Thyroid gland (tissue), 4 donors: ENCODE measurements around the gene AAK1. TPM values are rescaled to one million over a fixed set of nuclear protein-coding genes. Genes with fewer than 3 reads are reported as not detected.
A peak's percentile ranks its signal among the peaks of the same experiment; 100 is the strongest.

Experiments used
- DNase-seq, 2 donors: peaks; one replicate each; pipeline ENCODE4 v3.0.0-alpha.2; 2019
- H3K27ac ChIP-seq, 3 donors: fragments of 200-600 bp; sonication (generic); 1 replicate in 2 of 3; 2 replicates in 1 of 3; pipeline ENCODE4 v1.5.1; 2016 to 2019; ENCODE audit warnings: mild to moderate bottlenecking in 1 of 3, moderate library complexity in 1 of 3
- H3K27me3 ChIP-seq: fragments of 200-600 bp; sonication (generic); one replicate; pipeline ENCODE4 v1.5.1; 2019
- H3K36me3 ChIP-seq, 2 donors: fragments of 200-600 bp; sonication (generic); one replicate each; pipeline ENCODE4 v1.5.1; 2016 to 2019
- H3K4me1 ChIP-seq, 2 donors: fragments of 200-600 bp; sonication (generic); one replicate each; pipeline ENCODE4 v1.5.1; 2017 to 2019
- H3K4me3 ChIP-seq, 3 donors: fragments of 200-600 bp; sonication (generic); replicated peaks in 1 of 3; 1 replicate in 2 of 3; 2 replicates in 1 of 3; pipeline ENCODE4 v1.5.1; 2016; ENCODE audit warnings: mild to moderate bottlenecking in 1 of 3
- H3K9me3 ChIP-seq: fragments of 200-600 bp; sonication (generic); one replicate; pipeline ENCODE4 v1.5.1; 2017
- CTCF ChIP-seq, 6 experiments: fragments of 200-600 bp in 3 of 6; fragments of 450-650 bp in 3 of 6; sonication (generic) in 3 of 6; IDR thresholded peaks; one replicate each; pipeline ENCODE4 v1.5.1; 2016 to 2019; ENCODE audit warnings: antibody characterized with exemption in 6 of 6, mild to moderate bottlenecking in 2 of 6, inconsistent platforms in 1 of 6, moderate library complexity in 1 of 6
- POLR2A ChIP-seq, 2 donors: fragments of 450-650 bp; IDR thresholded peaks; one replicate each; pipeline ENCODE4 v1.6.1; 2017; ENCODE audit warnings: antibody characterized with exemption in 2 of 2, mild to moderate bottlenecking in 2 of 2, moderate library complexity in 1 of 2
- WGBS, 2 donors: methylation state at CpG; one replicate each; pipeline ENCODE4 v1.1.5; 2017; 5-methylcytosine and 5-hydroxymethylcytosine counted together
- intact Hi-C: fragments of 100-400 bp; cut with DNase I; formaldehyde crosslinking; loops from one replicate; pipeline ENCODE4 v1.15.1; 2023
- total RNA-seq, 4 donors: library from RNA; depleted of rRNA; stranded (reverse); fragments of >200 nt; gene quantifications; one replicate each; pipeline ENCODE4 v1.2.3, GENCODE V29; 2016

Gene AAK1
- total RNA-seq, 4 donors from 2014 or later: 82.0 to 174 (median 144) TPM

- no peak for TF ChIP-seq CTCF (IDR thresholded peaks at IDR 0.05)
- TF ChIP-seq POLR2A (IDR thresholded peaks at IDR 0.05): no peak
- Histone ChIP-seq H3K36me3 (no peaks in the 10 kb centered on the region), H3K27me3 (no peaks in the 10 kb centered on the region), H3K4me1 (peaks cover 0 to 14% of the 10 kb centered on the region in 2 donors), H3K9me3 (no peaks in the 10 kb centered on the region), H3K27ac (peak overlapping the region in 1 of 3 donors; percentile 98), H3K4me3 (no peak overlapping the region)
- DNase-seq: no peak
- intact Hi-C loops: loop anchor here (10.0 kb wide), 2 partner anchors 68 to 82 kb away; no protein-coding TSS in a partner anchor
- WGBS, 2 donors: 51 to 100% methylated on average over 1 of the region's 1 CpG
Observed at GRCh38 chr2:69646714-69647113, 3.2 kb upstream of the AAK1 start.

GRCh38 chr2:69645921-69646320 lies 2.4 kb upstream of the AAK1 start:
- DNase-seq: no peak
- intact Hi-C loops: loop anchor here (10.0 kb wide), 2 partner anchors 69 to 81 kb away; no protein-coding TSS in a partner anchor
- no peaks in the 10 kb centered on the region for H3K36me3 ChIP-seq
- peak overlapping the region in 2 of 3 donors; percentile 98 to 99 for H3K27ac ChIP-seq
- H3K4me3 ChIP-seq: no peak overlapping the region
- TF ChIP-seq CTCF (IDR thresholded peaks at IDR 0.05) (no peak), POLR2A (IDR thresholded peaks at IDR 0.05) (no peak)
- peaks cover under 1 to 19% of the 10 kb centered on the region in 2 donors for H3K4me1 ChIP-seq
- no peaks in the 10 kb centered on the region for H3K27me3 ChIP-seq
- WGBS, 2 donors: 75 to 86% methylated on average over 2 of the region's 2 CpGs
- no peaks in the 10 kb centered on the region for H3K9me3 ChIP-seq

- Histone ChIP-seq H3K27ac (peak overlapping the region; percentile 96 to 99 (median 98)), H3K4me3 (peak overlapping the region in 1 of 3 donors; percentile 96), H3K4me1 (peaks cover 9 to 28% of the 10 kb centered on the region in 2 donors), H3K36me3 (no peaks in the 10 kb centered on the region), H3K27me3 (no peaks in the 10 kb centered on the region), H3K9me3 (no peaks in the 10 kb centered on the region)
- intact Hi-C loops: loop anchor here (10.0 kb wide), 2 partner anchors 70 to 80 kb away; no protein-coding TSS in a partner anchor
- DNase-seq: no peak
- no peak for TF ChIP-seq CTCF (IDR thresholded peaks at IDR 0.05)
- TF ChIP-seq POLR2A (IDR thresholded peaks at IDR 0.05): peak in 1 of 2 donors; percentile 17
- WGBS, 2 donors: 8 to 10% methylated on average over 7 of the region's 7 CpGs
Observed at GRCh38 chr2:69645031-69645431, 1.5 kb upstream of the AAK1 start.

- WGBS, 2 donors: 3 to 4% methylated on average over 14 to 15 of the region's 15 CpGs
- no peaks in the 10 kb centered on the region for H3K9me3 ChIP-seq
- TF ChIP-seq POLR2A (IDR thresholded peaks at IDR 0.05): no peak
- no peaks in the 10 kb centered on the region for H3K36me3 ChIP-seq
- peak overlapping the region; percentile 0 to 96 (median 93) for H3K4me3 ChIP-seq
- DNase-seq: no peak
- H3K27ac ChIP-seq: peak overlapping the region; percentile 96 to 99 (median 98)
- intact Hi-C loops: loop anchor here (10.0 kb wide), 2 partner anchors 70 to 80 kb away; no protein-coding TSS in a partner anchor
- H3K4me1 ChIP-seq: peaks cover 12 to 33% of the 10 kb centered on the region in 2 donors
- H3K27me3 ChIP-seq: no peaks in the 10 kb centered on the region
Observed at GRCh38 chr2:69644506-69644979, 1.0 kb upstream of the AAK1 start.

GRCh38 chr2:69642709-69643601 lies 584 bp downstream of the AAK1 start:
- Histone ChIP-seq H3K4me1 (peaks cover 28 to 48% of the 10 kb centered on the region in 2 donors), H3K4me3 (peak overlapping the region; percentile 57 to 96 (median 93)), H3K27me3 (no peaks in the 10 kb centered on the region), H3K36me3 (no peaks in the 10 kb centered on the region), H3K9me3 (no peaks in the 10 kb centered on the region), H3K27ac (peak overlapping the region; percentile 96 to 99 (median 98))
- peak; percentile 62 for DNase-seq
- intact Hi-C loops: loop anchor here (10.0 kb wide), 2 partner anchors 72 to 78 kb away; no protein-coding TSS in a partner anchor
- 1% methylated on average over 40 to 50 of the region's 58 CpGs for WGBS, 2 donors
- peak in 1 of 2 donors; percentile 48 for TF ChIP-seq POLR2A (IDR thresholded peaks at IDR 0.05)
- TF ChIP-seq CTCF (IDR thresholded peaks at IDR 0.05): no peak
